Ovary (tissue), 3 donors: ENCODE measurements around the gene FANCG.

Source experiments
- EP300 ChIP-seq: sonication (generic); formaldehyde crosslinking; IDR thresholded peaks from one replicate; pipeline ENCODE4 v1.6.1; 2017; ENCODE audit warnings: antibody characterized with exemption
- POLR2A ChIP-seq: fragments of 450-650 bp; IDR thresholded peaks from one replicate; pipeline ENCODE4 v1.6.1; 2017; ENCODE audit warnings: antibody characterized with exemption, mild to moderate bottlenecking, moderate library complexity
- TF ChIP-seq, protein P1 (sequence below), 3 donors: fragments of 450-650 bp in 2 of 3; fragments of 200-600 bp in 1 of 3; IDR thresholded peaks; one replicate each; pipeline versions ENCODE4 v1.5.1 to v1.8.0; 2016 to 2022; ENCODE audit warnings: antibody characterized with exemption in 3 of 3, mild to moderate bottlenecking in 1 of 3
- donor health status: DM: no; HTN: no; CAD: no.

DNA sequence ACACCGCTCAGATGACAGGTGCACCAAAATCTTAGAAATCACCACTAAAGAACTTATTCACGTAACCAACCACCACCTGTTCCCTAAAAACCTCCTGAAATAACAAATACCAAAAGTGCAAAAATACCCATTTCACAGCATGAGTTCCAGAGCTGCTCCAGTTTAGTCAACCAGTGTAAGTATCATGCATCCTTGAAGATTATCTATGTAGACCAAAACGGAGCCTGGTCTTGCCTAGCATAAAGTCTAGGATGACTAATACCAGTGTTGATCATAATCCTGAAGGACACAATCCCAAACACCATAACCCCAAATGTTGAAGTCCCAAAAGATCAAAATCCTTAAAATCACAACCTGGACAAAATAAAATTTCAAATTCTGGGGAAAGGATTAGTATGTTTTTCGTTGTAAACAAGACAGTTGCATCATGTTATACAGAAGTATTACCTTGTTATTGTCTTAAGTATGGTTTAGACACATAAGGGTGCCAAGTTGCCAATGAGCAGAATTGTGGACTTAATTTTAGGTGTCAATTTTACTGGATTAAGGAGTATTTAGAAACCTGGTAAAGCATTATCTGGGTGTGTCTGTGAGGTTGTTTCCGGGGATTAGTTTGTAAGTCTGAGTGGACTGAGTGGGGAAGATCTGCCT lies 25.4 kb downstream of the FANCG start:
- TF ChIP-seq, protein P1, sequence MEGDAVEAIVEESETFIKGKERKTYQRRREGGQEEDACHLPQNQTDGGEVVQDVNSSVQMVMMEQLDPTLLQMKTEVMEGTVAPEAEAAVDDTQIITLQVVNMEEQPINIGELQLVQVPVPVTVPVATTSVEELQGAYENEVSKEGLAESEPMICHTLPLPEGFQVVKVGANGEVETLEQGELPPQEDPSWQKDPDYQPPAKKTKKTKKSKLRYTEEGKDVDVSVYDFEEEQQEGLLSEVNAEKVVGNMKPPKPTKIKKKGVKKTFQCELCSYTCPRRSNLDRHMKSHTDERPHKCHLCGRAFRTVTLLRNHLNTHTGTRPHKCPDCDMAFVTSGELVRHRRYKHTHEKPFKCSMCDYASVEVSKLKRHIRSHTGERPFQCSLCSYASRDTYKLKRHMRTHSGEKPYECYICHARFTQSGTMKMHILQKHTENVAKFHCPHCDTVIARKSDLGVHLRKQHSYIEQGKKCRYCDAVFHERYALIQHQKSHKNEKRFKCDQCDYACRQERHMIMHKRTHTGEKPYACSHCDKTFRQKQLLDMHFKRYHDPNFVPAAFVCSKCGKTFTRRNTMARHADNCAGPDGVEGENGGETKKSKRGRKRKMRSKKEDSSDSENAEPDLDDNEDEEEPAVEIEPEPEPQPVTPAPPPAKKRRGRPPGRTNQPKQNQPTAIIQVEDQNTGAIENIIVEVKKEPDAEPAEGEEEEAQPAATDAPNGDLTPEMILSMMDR (IDR thresholded peaks at IDR 0.05), result no peak
- TF ChIP-seq EP300 (no peak), POLR2A (no peak)
